ENCODE measurements around the gene NEU2.
"Not testable (repeated sequence)": the region's sequence is repeated elsewhere in the genome, so short reads cannot be mapped to it uniquely, and the experiment has no call there.

The NEU2 gene

GRCh38 chr2:233063976-233064411, 31.5 kb downstream of the NEU2 start:
- Mint-ChIP-seq H3K9me3 (no peaks in the 10 kb centered on the region), H3K27ac (peak overlapping the region; percentile 79), H3K36me3 (ENCODE audit: low read depth) (peaks cover 35% of the 10 kb centered on the region), H3K4me3 (peak overlapping the region; percentile 87), H3K4me1 (ENCODE audit: low read depth) (peaks cover 77% of the 10 kb centered on the region), H3K27me3 (no peaks in the 10 kb centered on the region)

- H3K27me3 Mint-ChIP-seq = no peaks in the 10 kb centered on the region
- no peaks in the 10 kb centered on the region for H3K9me3 Mint-ChIP-seq
- no peak overlapping the region for H3K27ac Mint-ChIP-seq
- H3K4me3 Mint-ChIP-seq = no peak overlapping the region
- peaks cover 79% of the 10 kb centered on the region for H3K4me1 Mint-ChIP-seq (ENCODE audit: low read depth)
- peaks cover 37% of the 10 kb centered on the region for H3K36me3 Mint-ChIP-seq (ENCODE audit: low read depth)
Measured at GRCh38 chr2:233064530-233065199, 32.2 kb downstream of the NEU2 start.

- H3K4me1 Mint-ChIP-seq (ENCODE audit: low read depth) = peaks cover 79% of the 10 kb centered on the region
- peaks cover 41% of the 10 kb centered on the region for H3K36me3 Mint-ChIP-seq (ENCODE audit: low read depth)
- not testable (repeated sequence) for H3K4me3 Mint-ChIP-seq, H3K27ac Mint-ChIP-seq, H3K9me3 Mint-ChIP-seq, H3K27me3 Mint-ChIP-seq
Measured at GRCh38 chr2:233065200-233065589, 32.7 kb downstream of the NEU2 start.

GRCh38 chr2:233065954-233066470, 33.5 kb downstream of the NEU2 start:
- Mint-ChIP-seq H3K36me3 (ENCODE audit: low read depth) (peaks cover 50% of the 10 kb centered on the region), H3K4me1 (ENCODE audit: low read depth) (peaks cover 86% of the 10 kb centered on the region), H3K27ac (no peak overlapping the region), H3K27me3 (no peaks in the 10 kb centered on the region), H3K9me3 (no peaks in the 10 kb centered on the region), H3K4me3 (no peak overlapping the region)

GRCh38 chr2:233068762-233069418, 36.4 kb downstream of the NEU2 start:
- peaks cover 55% of the 10 kb centered on the region for H3K36me3 Mint-ChIP-seq (ENCODE audit: low read depth)
- peak overlapping the region; percentile 4 for H3K4me3 Mint-ChIP-seq
- H3K4me1 Mint-ChIP-seq (ENCODE audit: low read depth) = peaks cover 72% of the 10 kb centered on the region

GRCh38 chr2:233072838-233073237, 40.4 kb downstream of the NEU2 start:
- H3K27me3 Mint-ChIP-seq = no peaks in the 10 kb centered on the region
- H3K4me3 Mint-ChIP-seq = no peak overlapping the region
- H3K36me3 Mint-ChIP-seq (ENCODE audit: low read depth) = peaks cover 32% of the 10 kb centered on the region
- no peak overlapping the region for H3K27ac Mint-ChIP-seq
- H3K9me3 Mint-ChIP-seq = peaks cover 4% of the 10 kb centered on the region
- H3K4me1 Mint-ChIP-seq (ENCODE audit: low read depth) = peaks cover 40% of the 10 kb centered on the region

More at GRCh38 chr2:233068762-233069418, 36.4 kb downstream of the NEU2 start:
- Mint-ChIP-seq H3K9me3 (peaks cover 4% of the 10 kb centered on the region), H3K27me3 (no peaks in the 10 kb centered on the region), H3K27ac (peak overlapping the region; percentile 56)

- Mint-ChIP-seq H3K4me3 (no peak overlapping the region), H3K9me3 (peaks cover 4% of the 10 kb centered on the region), H3K36me3 (ENCODE audit: low read depth) (peaks cover 26% of the 10 kb centered on the region), H3K4me1 (ENCODE audit: low read depth) (peaks cover 44% of the 10 kb centered on the region), H3K27ac (no peak overlapping the region), H3K27me3 (no peaks in the 10 kb centered on the region)
Measured at GRCh38 chr2:233074106-233074505, 41.6 kb downstream of the NEU2 start.

- H3K36me3 Mint-ChIP-seq (ENCODE audit: low read depth) = peaks cover 30% of the 10 kb centered on the region
- H3K4me1 Mint-ChIP-seq (ENCODE audit: low read depth) = peaks cover 44% of the 10 kb centered on the region
- H3K27me3 Mint-ChIP-seq = no peaks in the 10 kb centered on the region
- no peak overlapping the region for H3K27ac Mint-ChIP-seq
- no peak overlapping the region for H3K4me3 Mint-ChIP-seq
- peaks cover 4% of the 10 kb centered on the region for H3K9me3 Mint-ChIP-seq
Measured at GRCh38 chr2:233075141-233075965, 42.9 kb downstream of the NEU2 start.

- no peak overlapping the region for H3K27ac Mint-ChIP-seq
- no peak overlapping the region for H3K4me3 Mint-ChIP-seq
- peaks cover 30% of the 10 kb centered on the region for H3K36me3 Mint-ChIP-seq (ENCODE audit: low read depth)
- H3K4me1 Mint-ChIP-seq (ENCODE audit: low read depth) = peaks cover 44% of the 10 kb centered on the region
- H3K27me3 Mint-ChIP-seq = no peaks in the 10 kb centered on the region
- peaks cover 4% of the 10 kb centered on the region for H3K9me3 Mint-ChIP-seq
Measured at GRCh38 chr2:233075966-233076339, 43.5 kb downstream of the NEU2 start.

- Mint-ChIP-seq H3K27ac (no peak overlapping the region), H3K36me3 (ENCODE audit: low read depth) (peaks cover 32% of the 10 kb centered on the region), H3K4me3 (no peak overlapping the region), H3K9me3 (peaks cover 2% of the 10 kb centered on the region), H3K27me3 (no peaks in the 10 kb centered on the region), H3K4me1 (ENCODE audit: low read depth) (peaks cover 45% of the 10 kb centered on the region)
Measured at GRCh38 chr2:233076749-233077148, 44.3 kb downstream of the NEU2 start.

- peaks cover 49% of the 10 kb centered on the region for H3K36me3 Mint-ChIP-seq (ENCODE audit: low read depth)
- H3K4me1 Mint-ChIP-seq (ENCODE audit: low read depth) = peaks cover 70% of the 10 kb centered on the region
- no peaks in the 10 kb centered on the region for H3K9me3 Mint-ChIP-seq
- H3K27ac Mint-ChIP-seq = peak overlapping the region; percentile 82
- H3K27me3 Mint-ChIP-seq = no peaks in the 10 kb centered on the region
- H3K4me3 Mint-ChIP-seq = peak overlapping the region; percentile 76
Measured at GRCh38 chr2:233079473-233079877, 47.0 kb downstream of the NEU2 start.

- peak overlapping the region; percentile 92 for H3K27ac Mint-ChIP-seq
- H3K36me3 Mint-ChIP-seq (ENCODE audit: low read depth) = peaks cover 54% of the 10 kb centered on the region
- H3K4me3 Mint-ChIP-seq = peak overlapping the region; percentile 64
Measured at GRCh38 chr2:233079953-233080835, 47.7 kb downstream of the NEU2 start.

GRCh38 chr2:233080836-233081229, 48.4 kb downstream of the NEU2 start:
- H3K36me3 Mint-ChIP-seq (ENCODE audit: low read depth) = peaks cover 60% of the 10 kb centered on the region
- peak overlapping the region; percentile 64 for H3K4me3 Mint-ChIP-seq
- H3K27ac Mint-ChIP-seq = peak overlapping the region; percentile 92
- H3K27me3 Mint-ChIP-seq = no peaks in the 10 kb centered on the region
- H3K4me1 Mint-ChIP-seq (ENCODE audit: low read depth) = peaks cover 83% of the 10 kb centered on the region
- H3K9me3 Mint-ChIP-seq = no peaks in the 10 kb centered on the region

More at GRCh38 chr2:233079953-233080835, 47.7 kb downstream of the NEU2 start:
- Mint-ChIP-seq H3K27me3 (no peaks in the 10 kb centered on the region), H3K9me3 (no peaks in the 10 kb centered on the region), H3K4me1 (ENCODE audit: low read depth) (peaks cover 77% of the 10 kb centered on the region)

- H3K4me3 Mint-ChIP-seq = peak overlapping the region; percentile 64
- H3K36me3 Mint-ChIP-seq (ENCODE audit: low read depth) = peaks cover 62% of the 10 kb centered on the region
- H3K27ac Mint-ChIP-seq = peak overlapping the region; percentile 92
Measured at GRCh38 chr2:233081232-233081730, 48.8 kb downstream of the NEU2 start.

More at GRCh38 chr2:233081232-233081730, 48.8 kb downstream of the NEU2 start:
- Mint-ChIP-seq H3K4me1 (ENCODE audit: low read depth) (peaks cover 88% of the 10 kb centered on the region), H3K9me3 (no peaks in the 10 kb centered on the region), H3K27me3 (no peaks in the 10 kb centered on the region)
